ENCODE results near the gene SAMD4B.

SAMD4B gene, protein sequence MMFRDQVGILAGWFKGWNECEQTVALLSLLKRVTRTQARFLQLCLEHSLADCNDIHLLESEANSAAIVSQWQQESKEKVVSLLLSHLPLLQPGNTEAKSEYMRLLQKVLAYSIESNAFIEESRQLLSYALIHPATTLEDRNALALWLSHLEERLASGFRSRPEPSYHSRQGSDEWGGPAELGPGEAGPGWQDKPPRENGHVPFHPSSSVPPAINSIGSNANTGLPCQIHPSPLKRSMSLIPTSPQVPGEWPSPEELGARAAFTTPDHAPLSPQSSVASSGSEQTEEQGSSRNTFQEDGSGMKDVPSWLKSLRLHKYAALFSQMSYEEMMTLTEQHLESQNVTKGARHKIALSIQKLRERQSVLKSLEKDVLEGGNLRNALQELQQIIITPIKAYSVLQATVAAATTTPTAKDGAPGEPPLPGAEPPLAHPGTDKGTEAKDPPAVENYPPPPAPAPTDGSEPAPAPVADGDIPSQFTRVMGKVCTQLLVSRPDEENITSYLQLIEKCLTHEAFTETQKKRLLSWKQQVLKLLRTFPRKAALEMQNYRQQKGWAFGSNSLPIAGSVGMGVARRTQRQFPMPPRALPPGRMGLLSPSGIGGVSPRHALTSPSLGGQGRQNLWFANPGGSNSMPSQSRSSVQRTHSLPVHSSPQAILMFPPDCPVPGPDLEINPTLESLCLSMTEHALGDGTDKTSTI

DNA sequence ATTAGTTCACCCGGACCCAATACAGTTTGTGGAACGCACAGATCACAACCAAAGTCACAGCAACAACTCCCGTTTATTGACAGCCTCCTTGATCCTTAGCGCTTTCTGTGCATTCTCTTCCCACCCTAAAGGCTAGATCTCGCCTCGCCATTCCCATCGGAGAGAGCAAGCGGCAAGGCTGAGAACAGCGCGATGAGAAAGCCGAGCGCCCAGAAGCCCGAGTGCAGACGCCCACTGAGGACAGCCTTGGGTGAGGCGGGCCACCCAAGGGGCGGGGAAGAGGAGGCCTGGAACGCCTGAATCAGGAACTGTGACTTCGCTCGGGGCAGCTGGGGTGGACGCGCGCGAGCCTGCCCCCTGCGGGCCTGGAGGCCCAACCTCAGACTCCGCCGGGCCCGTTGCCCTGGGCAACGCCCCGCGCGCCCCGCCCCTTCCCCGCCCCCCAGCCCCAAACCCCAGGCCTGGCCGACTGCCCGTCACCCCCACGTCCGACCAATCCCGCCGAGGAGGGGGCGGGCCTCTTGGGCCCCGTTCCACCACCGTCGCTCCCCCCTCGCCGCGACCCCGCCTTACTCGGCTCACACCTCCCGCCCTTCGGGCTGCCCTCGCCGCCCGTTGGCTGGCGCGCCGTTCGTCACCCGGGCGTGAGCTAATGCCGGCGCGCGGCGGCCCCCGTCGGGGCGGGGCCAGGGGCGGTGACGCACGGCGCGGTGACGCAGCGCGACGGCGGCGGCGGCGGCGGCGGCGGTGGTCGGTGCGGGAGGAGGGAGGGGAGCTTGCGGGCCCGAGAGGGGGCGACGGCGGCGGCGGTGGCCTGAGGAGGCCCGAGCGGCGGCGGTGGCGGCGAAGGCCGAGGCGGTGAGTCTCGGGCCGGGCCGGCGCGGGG lies at the start of gene SAMD4B:
Gene SAMD4B, plus strand, starts transcription at position 703 of the 886 bp plus-strand sequence. CDS start 14,473 bp downstream, outside the sequence.
- Histone ChIP-seq H3K4me1 (ENCODE audit: insufficient read depth, low read length) (peaks cover 40% of the 10 kb centered on the region), H3K9me3 (ENCODE audit: low read length) (no peaks in the 10 kb centered on the region), H3K27me3 (ENCODE audit: control insufficient read depth in 1 of 2, insufficient read depth in 2 of 2, low read length in 2 of 2) (no peaks in the 10 kb centered on the region), H3K9ac (ENCODE audit: low read length) (peak within 1 kb of the TSS; percentile 82), H3K36me3 (ENCODE audit: insufficient read depth, low read length) (peaks cover 14% of the 10 kb centered on the region), H3K27ac (ENCODE audit: low read depth, low read length) (peak within 1 kb of the TSS; percentile 92), H3K4me3 (ENCODE audit: low read depth in 1 of 2, low read length in 2 of 2) (peak within 1 kb of the TSS; percentile 85 to 99)

DNA sequence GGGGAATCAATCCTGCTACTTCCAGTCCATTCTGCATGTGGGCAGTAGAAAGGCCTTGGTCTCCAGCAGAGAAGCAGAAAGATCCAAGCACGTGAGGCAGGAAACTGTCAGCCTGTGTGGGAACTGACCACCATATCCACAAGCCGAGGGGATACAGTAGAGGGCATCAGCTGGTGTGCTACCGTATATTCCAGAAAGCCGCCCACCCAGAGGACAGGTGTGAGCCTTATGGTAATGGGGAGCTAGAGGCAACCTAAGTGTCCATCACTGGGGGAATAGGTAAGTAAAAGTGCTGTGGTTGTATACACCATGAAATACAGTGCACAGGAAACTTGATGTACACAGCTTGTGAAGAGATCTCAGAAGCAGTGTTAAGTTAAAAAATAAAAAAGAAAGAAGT lies 48.8 kb upstream of the SAMD4B start:
- no peak overlapping the region for H3K27ac ChIP-seq (ENCODE audit: low read depth, low read length)
- no peak overlapping the region for H3K9ac ChIP-seq (ENCODE audit: low read length)

DNA sequence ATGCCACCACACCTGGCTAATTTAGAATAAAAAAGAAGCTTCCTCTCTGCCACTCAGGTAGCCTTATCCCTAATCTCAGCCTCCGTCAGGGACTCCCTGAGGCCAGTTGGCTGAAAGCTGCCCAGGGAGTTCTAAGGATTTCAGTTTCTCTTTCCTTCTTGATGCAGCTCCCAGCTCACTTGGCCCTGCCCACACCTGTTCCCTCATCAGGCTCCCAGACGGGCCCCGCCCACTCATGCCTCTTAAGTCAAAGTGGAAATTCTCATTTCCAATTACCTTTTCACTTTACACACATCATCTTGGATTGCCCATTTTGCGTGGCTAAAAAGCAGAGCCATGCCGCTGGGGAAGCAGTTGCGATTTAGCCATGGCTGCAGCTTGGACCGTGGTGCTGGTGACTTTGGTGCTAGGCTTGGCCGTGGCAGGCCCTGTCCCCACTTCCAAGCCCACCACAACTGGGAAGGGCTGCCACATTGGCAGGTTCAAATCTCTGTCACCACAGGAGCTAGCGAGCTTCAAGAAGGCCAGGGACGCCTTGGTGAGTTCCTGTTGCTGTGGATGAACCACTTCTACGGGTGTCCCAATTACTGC lies 46.1 kb upstream of the SAMD4B start, which contains the start of gene IFNL1:
Gene IFNL1, plus strand, starts transcription at position 353 of the 591 bp plus-strand sequence. Its CDS starts 15 bp downstream, at position 368.
- no peaks in the 10 kb centered on the region for H3K9me3 ChIP-seq (ENCODE audit: low read length)
- H3K36me3 ChIP-seq (ENCODE audit: insufficient read depth, low read length), result no peaks in the 10 kb centered on the region
- peaks cover 0 to 6% of the 10 kb centered on the region in 2 donors for H3K27me3 ChIP-seq (ENCODE audit: control insufficient read depth in 1 of 2, insufficient read depth in 2 of 2, low read length in 2 of 2)
- H3K9ac ChIP-seq (ENCODE audit: low read length), result no peak within 1 kb of the TSS
- H3K27ac ChIP-seq (ENCODE audit: low read depth, low read length), result no peak within 1 kb of the TSS
- no peak within 1 kb of the TSS for H3K4me3 ChIP-seq (ENCODE audit: low read depth in 1 of 2, low read length in 2 of 2)
- H3K4me1 ChIP-seq (ENCODE audit: insufficient read depth, low read length), result no peaks in the 10 kb centered on the region

More for the DNA sequence above, 48.8 kb upstream of the SAMD4B start:
- Histone ChIP-seq H3K36me3 (ENCODE audit: insufficient read depth, low read length) (no peaks in the 10 kb centered on the region), H3K9me3 (ENCODE audit: low read length) (no peaks in the 10 kb centered on the region), H3K27me3 (ENCODE audit: control insufficient read depth in 1 of 2, insufficient read depth in 2 of 2, low read length in 2 of 2) (peaks cover 0 to 6% of the 10 kb centered on the region in 2 donors), H3K4me3 (ENCODE audit: low read depth in 1 of 2, low read length in 2 of 2) (no peak overlapping the region), H3K4me1 (ENCODE audit: insufficient read depth, low read length) (no peaks in the 10 kb centered on the region)

DNA sequence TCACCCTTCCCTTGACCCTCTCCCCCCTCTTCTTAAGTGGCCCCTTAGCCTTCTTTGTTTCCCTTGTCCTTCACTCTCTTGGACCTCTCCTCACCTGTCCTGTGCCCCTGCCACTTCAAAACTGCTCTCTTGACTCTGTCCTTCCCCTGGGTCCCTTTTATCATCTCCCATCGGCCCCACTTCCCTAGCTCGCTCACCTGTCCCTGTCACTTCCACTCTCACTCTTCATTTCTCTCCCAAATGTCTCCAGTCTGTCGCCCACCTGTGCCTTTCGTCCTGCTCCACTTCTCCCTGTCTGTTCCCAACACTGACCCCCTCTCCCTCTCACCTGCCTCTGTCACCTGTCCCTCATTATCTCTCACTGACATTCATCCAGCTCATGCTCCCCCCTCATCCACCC lies 45.3 kb upstream of the SAMD4B start:
- Histone ChIP-seq H3K27ac (ENCODE audit: low read depth, low read length) (no peak overlapping the region), H3K36me3 (ENCODE audit: insufficient read depth, low read length) (no peaks in the 10 kb centered on the region), H3K9me3 (ENCODE audit: low read length) (no peaks in the 10 kb centered on the region), H3K4me3 (ENCODE audit: low read depth in 1 of 2, low read length in 2 of 2) (no peak overlapping the region), H3K4me1 (ENCODE audit: insufficient read depth, low read length) (no peaks in the 10 kb centered on the region), H3K9ac (ENCODE audit: low read length) (no peak overlapping the region), H3K27me3 (ENCODE audit: control insufficient read depth in 1 of 2, insufficient read depth in 2 of 2, low read length in 2 of 2) (peaks cover 0 to 6% of the 10 kb centered on the region in 2 donors)

DNA sequence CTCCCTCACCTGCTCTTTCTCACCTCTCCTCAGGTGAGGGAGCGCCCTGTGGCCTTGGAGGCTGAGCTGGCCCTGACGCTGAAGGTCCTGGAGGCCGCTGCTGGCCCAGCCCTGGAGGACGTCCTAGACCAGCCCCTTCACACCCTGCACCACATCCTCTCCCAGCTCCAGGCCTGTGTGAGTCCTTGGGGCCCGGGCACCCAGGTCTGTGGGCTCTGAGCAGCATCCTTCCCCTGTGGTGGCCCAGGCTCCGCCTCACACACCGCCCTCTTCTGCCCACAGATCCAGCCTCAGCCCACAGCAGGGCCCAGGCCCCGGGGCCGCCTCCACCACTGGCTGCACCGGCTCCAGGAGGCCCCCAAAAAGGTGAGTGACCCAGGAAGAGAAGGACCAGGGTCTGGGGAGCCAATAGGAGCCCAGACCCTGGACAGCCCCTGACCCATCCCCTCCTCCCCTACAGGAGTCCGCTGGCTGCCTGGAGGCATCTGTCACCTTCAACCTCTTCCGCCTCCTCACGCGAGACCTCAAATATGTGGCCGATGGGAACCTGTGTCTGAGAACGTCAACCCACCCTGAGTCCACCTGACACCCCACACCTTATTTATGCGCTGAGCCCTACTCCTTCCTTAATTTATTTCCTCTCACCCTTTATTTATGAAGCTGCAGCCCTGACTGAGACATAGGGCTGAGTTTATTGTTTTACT lies 44.1 kb upstream of the SAMD4B start:
- H3K4me3 ChIP-seq (ENCODE audit: low read depth in 1 of 2, low read length in 2 of 2), result no peak overlapping the region
- H3K9ac ChIP-seq (ENCODE audit: low read length), result no peak overlapping the region
- H3K27ac ChIP-seq (ENCODE audit: low read depth, low read length), result no peak overlapping the region
- no peaks in the 10 kb centered on the region for H3K9me3 ChIP-seq (ENCODE audit: low read length)
- peaks cover 0 to 6% of the 10 kb centered on the region in 2 donors for H3K27me3 ChIP-seq (ENCODE audit: control insufficient read depth in 1 of 2, insufficient read depth in 2 of 2, low read length in 2 of 2)
- H3K36me3 ChIP-seq (ENCODE audit: insufficient read depth, low read length), result no peaks in the 10 kb centered on the region
- no peaks in the 10 kb centered on the region for H3K4me1 ChIP-seq (ENCODE audit: insufficient read depth, low read length)

DNA sequence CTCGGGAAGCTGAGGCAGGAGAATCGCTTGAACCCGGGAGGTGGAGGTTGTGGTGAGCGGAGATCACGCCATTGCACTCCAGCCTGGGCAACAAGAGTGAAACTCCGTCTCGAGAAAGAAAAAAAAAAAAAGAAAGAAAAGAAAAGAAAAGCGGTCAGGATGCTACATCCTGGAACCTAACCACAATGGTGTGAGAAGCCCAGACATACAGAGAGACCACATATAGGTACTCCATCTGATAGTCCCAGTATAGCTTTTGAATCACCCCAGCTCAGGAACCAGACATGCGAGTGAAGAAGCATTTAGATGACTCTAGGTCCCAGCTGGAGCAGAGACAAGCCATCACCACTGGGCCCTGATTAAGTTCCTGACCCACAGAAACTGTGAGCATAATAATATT lies 42.8 kb upstream of the SAMD4B start:
- Histone ChIP-seq H3K36me3 (ENCODE audit: insufficient read depth, low read length) (no peaks in the 10 kb centered on the region), H3K4me1 (ENCODE audit: insufficient read depth, low read length) (no peaks in the 10 kb centered on the region), H3K9ac (ENCODE audit: low read length) (no peak overlapping the region), H3K4me3 (ENCODE audit: low read depth in 1 of 2, low read length in 2 of 2) (no peak overlapping the region), H3K9me3 (ENCODE audit: low read length) (no peaks in the 10 kb centered on the region), H3K27me3 (ENCODE audit: control insufficient read depth in 1 of 2, insufficient read depth in 2 of 2, low read length in 2 of 2) (peaks cover 5 to 12% of the 10 kb centered on the region in 2 donors), H3K27ac (ENCODE audit: low read depth, low read length) (no peak overlapping the region)

DNA sequence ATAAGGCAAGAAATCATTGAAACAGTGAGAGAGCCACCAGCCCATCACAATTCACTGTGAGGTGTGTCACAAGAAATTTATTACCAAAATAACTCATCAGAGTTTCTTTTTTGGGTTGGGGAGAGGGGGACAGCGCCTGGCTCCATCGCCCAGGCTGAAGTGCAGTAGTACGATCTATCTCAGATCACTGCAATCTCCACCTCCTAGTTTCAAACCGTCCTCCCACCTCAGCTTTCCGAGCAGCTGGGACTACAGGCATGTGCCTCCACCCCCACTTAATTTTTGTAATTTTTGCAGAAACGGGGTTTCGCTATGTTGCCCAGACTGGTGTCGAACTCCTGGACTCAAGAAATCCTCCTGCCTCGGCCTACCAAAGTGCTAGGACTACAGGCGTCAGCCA lies 42.4 kb upstream of the SAMD4B start:
- Histone ChIP-seq H3K9ac (ENCODE audit: low read length) (no peak overlapping the region), H3K36me3 (ENCODE audit: insufficient read depth, low read length) (no peaks in the 10 kb centered on the region), H3K4me3 (ENCODE audit: low read depth in 1 of 2, low read length in 2 of 2) (no peak overlapping the region), H3K27me3 (ENCODE audit: control insufficient read depth in 1 of 2, insufficient read depth in 2 of 2, low read length in 2 of 2) (peaks cover 5 to 17% of the 10 kb centered on the region in 2 donors), H3K9me3 (ENCODE audit: low read length) (no peaks in the 10 kb centered on the region), H3K27ac (ENCODE audit: low read depth, low read length) (no peak overlapping the region), H3K4me1 (ENCODE audit: insufficient read depth, low read length) (no peaks in the 10 kb centered on the region)

DNA sequence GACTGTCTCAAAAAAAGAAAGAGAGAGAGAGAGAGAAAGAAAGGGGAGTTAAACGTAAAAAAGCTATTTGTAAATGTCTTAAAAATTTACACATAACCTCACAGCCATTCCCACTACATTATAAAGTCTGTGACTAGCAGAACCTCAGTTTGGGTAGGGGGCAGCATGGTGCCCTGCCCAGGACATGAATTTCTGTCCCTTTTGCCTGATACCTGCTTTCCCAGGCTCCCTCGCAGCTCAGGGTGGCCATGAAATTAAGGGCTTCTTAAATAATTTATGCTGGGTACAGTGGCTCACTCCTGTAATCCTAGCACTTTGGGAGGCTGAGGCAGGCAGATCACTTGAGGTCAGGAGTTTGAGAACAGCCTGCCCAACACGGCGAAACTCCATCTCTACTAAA lies 41.2 kb upstream of the SAMD4B start:
- no peak overlapping the region for H3K4me3 ChIP-seq (ENCODE audit: low read depth in 1 of 2, low read length in 2 of 2)
- H3K27me3 ChIP-seq (ENCODE audit: control insufficient read depth in 1 of 2, insufficient read depth in 2 of 2, low read length in 2 of 2), result peaks cover 5 to 26% of the 10 kb centered on the region in 2 donors
- no peak overlapping the region for H3K27ac ChIP-seq (ENCODE audit: low read depth, low read length)
- no peaks in the 10 kb centered on the region for H3K36me3 ChIP-seq (ENCODE audit: insufficient read depth, low read length)
- no peak overlapping the region for H3K9ac ChIP-seq (ENCODE audit: low read length)
- H3K4me1 ChIP-seq (ENCODE audit: insufficient read depth, low read length), result no peaks in the 10 kb centered on the region
- no peaks in the 10 kb centered on the region for H3K9me3 ChIP-seq (ENCODE audit: low read length)

DNA sequence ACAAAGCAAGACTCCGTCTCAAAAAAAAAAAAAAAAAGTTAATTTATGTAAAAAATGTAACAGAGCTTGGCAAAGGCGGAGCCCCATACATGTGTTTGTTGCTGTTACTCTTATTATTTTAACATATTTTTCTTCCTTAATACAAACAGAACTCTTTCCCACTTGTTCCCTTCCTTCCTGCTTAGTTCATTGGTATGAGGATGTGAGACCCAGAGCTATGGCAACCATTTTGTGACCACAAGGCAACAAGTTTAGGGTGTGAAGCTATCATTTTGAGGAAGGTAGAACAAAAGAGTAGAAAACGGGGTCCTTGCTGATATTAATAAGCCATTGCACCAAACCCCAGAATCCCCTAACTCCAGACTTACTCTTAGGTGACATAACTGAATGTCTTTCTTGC lies 40.7 kb upstream of the SAMD4B start:
- Histone ChIP-seq H3K36me3 (ENCODE audit: insufficient read depth, low read length) (no peaks in the 10 kb centered on the region), H3K27me3 (ENCODE audit: control insufficient read depth in 1 of 2, insufficient read depth in 2 of 2, low read length in 2 of 2) (peaks cover 5 to 31% of the 10 kb centered on the region in 2 donors), H3K9ac (ENCODE audit: low read length) (no peak overlapping the region), H3K4me1 (ENCODE audit: insufficient read depth, low read length) (no peaks in the 10 kb centered on the region), H3K9me3 (ENCODE audit: low read length) (no peaks in the 10 kb centered on the region), H3K27ac (ENCODE audit: low read depth, low read length) (no peak overlapping the region), H3K4me3 (ENCODE audit: low read depth in 1 of 2, low read length in 2 of 2) (no peak overlapping the region)

DNA sequence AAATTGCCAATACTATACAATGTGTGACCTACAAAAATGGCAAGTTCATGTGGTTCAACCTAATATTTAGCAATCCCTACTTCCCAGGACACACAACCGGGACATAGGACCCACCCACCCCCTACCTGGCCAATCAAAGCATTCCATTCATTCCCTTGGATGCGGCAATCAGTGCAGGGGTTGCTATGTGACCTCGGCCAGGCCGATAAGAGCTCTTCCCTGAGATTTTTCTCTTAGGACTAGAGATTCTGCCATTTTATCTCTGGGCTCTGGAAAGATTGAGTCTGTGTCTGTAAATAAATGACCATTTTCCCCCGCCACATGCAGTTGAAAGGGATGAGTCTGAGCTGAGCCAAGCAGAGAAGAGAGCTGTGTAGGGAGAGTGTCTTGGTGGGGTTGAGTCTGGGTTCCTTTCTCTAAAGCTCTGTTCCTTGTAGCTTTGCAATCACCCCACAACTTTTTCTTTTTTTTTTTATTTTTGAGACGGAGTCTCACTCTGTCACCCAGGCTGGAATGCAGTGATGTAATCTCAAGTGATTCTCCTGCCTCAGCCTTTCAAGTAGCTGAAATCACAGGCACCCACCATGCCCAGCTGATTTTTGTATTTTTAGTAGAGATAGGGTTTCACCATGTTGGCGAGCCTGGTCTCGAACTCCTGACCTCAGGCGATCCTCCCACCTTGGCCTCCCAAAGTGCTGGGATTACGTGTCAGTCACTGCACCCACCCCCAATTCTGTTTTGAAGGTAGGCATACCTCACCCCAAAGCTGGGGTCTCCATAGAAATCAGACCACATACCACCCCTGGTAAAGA lies 38.6 kb upstream of the SAMD4B start:
- H3K9me3 ChIP-seq (ENCODE audit: low read length), result no peaks in the 10 kb centered on the region
- H3K9ac ChIP-seq (ENCODE audit: low read length), result no peak overlapping the region
- H3K4me1 ChIP-seq (ENCODE audit: insufficient read depth, low read length), result no peaks in the 10 kb centered on the region
- no peak overlapping the region for H3K4me3 ChIP-seq (ENCODE audit: low read depth in 1 of 2, low read length in 2 of 2)
- H3K36me3 ChIP-seq (ENCODE audit: insufficient read depth, low read length), result no peaks in the 10 kb centered on the region
- H3K27me3 ChIP-seq (ENCODE audit: control insufficient read depth in 1 of 2, insufficient read depth in 2 of 2, low read length in 2 of 2), result peaks cover 12 to 45% of the 10 kb centered on the region in 2 donors
- no peak overlapping the region for H3K27ac ChIP-seq (ENCODE audit: low read depth, low read length)
